ENCODE measurements around the gene SLFNL1.

The SLFNL1 gene

DNA sequence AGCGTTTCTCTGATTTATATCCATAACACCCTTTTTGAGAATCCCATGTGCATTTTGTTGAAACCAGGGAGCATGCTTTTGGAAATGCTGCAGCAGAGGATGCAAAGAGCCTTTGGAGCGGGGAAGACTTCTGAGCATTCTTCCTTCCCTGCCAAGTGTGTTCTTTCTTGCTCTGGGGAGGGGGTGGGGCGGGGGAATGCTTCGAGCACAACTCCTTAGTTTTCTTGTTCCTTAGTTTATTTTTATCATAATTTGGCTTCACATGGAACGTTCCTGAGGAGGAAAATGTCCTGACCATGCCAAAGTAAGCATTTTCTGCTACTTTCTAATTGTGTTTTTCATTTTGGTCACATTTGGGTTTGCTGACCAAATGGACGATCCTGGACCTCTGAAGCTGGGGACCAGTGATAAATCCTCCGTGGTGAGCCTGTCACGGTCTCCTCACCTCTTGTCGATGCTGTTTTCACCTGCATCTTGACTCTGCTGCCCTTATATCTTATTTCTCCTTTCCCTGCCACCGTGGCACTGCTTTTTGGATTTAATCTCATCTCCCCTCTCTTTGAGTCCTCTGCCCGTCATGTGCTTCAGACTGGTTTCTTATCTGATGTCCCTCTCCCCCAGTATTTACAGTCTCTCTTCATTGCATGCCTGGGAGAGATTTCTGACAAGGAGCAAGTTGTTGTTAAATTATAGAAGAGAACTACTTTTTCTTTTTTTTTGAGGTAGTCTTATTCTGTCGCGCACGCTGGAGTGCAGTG, 39.7 kb downstream of the SLFNL1 start:
- DNase-seq, result peak; percentile 29

GRCh38 chr1:40980453-40981121, 40.9 kb downstream of the SLFNL1 start:
- Histone ChIP-seq H2AFZ (ENCODE audit: low read depth, low read length) (peak overlapping the region; percentile 74), H4K91ac (ENCODE audit: low read length) (no peak overlapping the region), H3K9me3 (ENCODE audit: control insufficient read depth, low read length) (no peaks in the 10 kb centered on the region), H3K4me2 (ENCODE audit: low read length, poor library complexity, severe bottlenecking) (peak overlapping the region; percentile 50), H2BK15ac (ENCODE audit: low read depth, poor library complexity, severe bottlenecking) (peak overlapping the region; percentile 0), H3K23ac (ENCODE audit: low read length in 2 of 2) (peak overlapping the region in 1 of 2 experiments; percentile 48), H3K27ac (ENCODE audit: low read length, poor library complexity, severe bottlenecking) (peak overlapping the region; percentile 9), H2AK5ac (ENCODE audit: low read length, severe bottlenecking) (no peak overlapping the region), H2BK5ac (ENCODE audit: low read depth, low read length, poor library complexity, severe bottlenecking) (no peak overlapping the region), H3K4me3 (ENCODE audit: insufficient read depth in 1 of 2, low read depth in 1 of 2, low read length in 2 of 2) (peak overlapping the region; percentile 68 to 81), H2BK120ac (ENCODE audit: low read depth, low read length) (peak overlapping the region; percentile 50), H3K18ac (ENCODE audit: low read depth in 1 of 2, low read length in 2 of 2) (peak overlapping the region; percentile 40 to 93), H3K36me3 (ENCODE audit: control insufficient read depth in 1 of 2, insufficient read depth in 2 of 2, low read depth in 1 of 2, low read length in 2 of 2) (peaks cover 0 to 11% of the 10 kb centered on the region in 2 experiments), H3K4me1 (ENCODE audit: control insufficient read depth, insufficient read depth, low read depth, low read length) (peaks cover 15% of the 10 kb centered on the region), H3K79me1 (replicated peaks; ENCODE audit: low read length, poor library complexity, severe bottlenecking) (peaks cover 9% of the 10 kb centered on the region), H3K27me3 (ENCODE audit: control insufficient read depth in 1 of 2, insufficient read depth in 1 of 2, low read length in 2 of 2) (no peaks in the 10 kb centered on the region), H3K4ac (ENCODE audit: low read depth in 1 of 2, low read length in 2 of 2) (peak overlapping the region; percentile 24 to 92), H2BK12ac (ENCODE audit: low read length in 2 of 2) (peak overlapping the region in 1 of 2 experiments; percentile 58), H3K14ac (ENCODE audit: low read length in 2 of 2) (peak overlapping the region; percentile 1 to 79), H3K9ac (ENCODE audit: low read length) (peak overlapping the region; percentile 95), H4K8ac (ENCODE audit: low read length) (peak overlapping the region; percentile 5)
- peak; percentile 71 for DNase-seq
- 3% methylated on average over 27 of the region's 27 CpGs for WGBS

More for the DNA sequence above, 39.7 kb downstream of the SLFNL1 start:
- Histone ChIP-seq H3K14ac (ENCODE audit: low read length in 2 of 2) (no peak overlapping the region), H2AFZ (ENCODE audit: low read depth, low read length) (no peak overlapping the region), H2AK5ac (ENCODE audit: low read length, severe bottlenecking) (no peak overlapping the region), H3K79me1 (replicated peaks; ENCODE audit: low read length, poor library complexity, severe bottlenecking) (peaks cover 15% of the 10 kb centered on the region), H3K4me1 (ENCODE audit: control insufficient read depth, insufficient read depth, low read depth, low read length) (peaks cover 23% of the 10 kb centered on the region), H3K9me3 (ENCODE audit: control insufficient read depth, low read length) (no peaks in the 10 kb centered on the region), H2BK12ac (ENCODE audit: low read length in 2 of 2) (no peak overlapping the region), H3K18ac (ENCODE audit: low read depth in 1 of 2, low read length in 2 of 2) (no peak overlapping the region), H2BK120ac (ENCODE audit: low read depth, low read length) (no peak overlapping the region), H3K4ac (ENCODE audit: low read depth in 1 of 2, low read length in 2 of 2) (no peak overlapping the region), H3K23ac (ENCODE audit: low read length in 2 of 2) (no peak overlapping the region), H2BK5ac (ENCODE audit: low read depth, low read length, poor library complexity, severe bottlenecking) (no peak overlapping the region), H3K4me2 (ENCODE audit: low read length, poor library complexity, severe bottlenecking) (no peak overlapping the region), H3K9ac (ENCODE audit: low read length) (peak overlapping the region; percentile 95), H3K4me3 (ENCODE audit: insufficient read depth in 1 of 2, low read depth in 1 of 2, low read length in 2 of 2) (peak overlapping the region in 1 of 2 experiments; percentile 81), H4K91ac (ENCODE audit: low read length) (no peak overlapping the region), H3K36me3 (ENCODE audit: control insufficient read depth in 1 of 2, insufficient read depth in 2 of 2, low read depth in 1 of 2, low read length in 2 of 2) (peaks cover 6 to 24% of the 10 kb centered on the region in 2 experiments), H2BK15ac (ENCODE audit: low read depth, poor library complexity, severe bottlenecking) (no peak overlapping the region), H3K27ac (ENCODE audit: low read length, poor library complexity, severe bottlenecking) (no peak overlapping the region), H3K27me3 (ENCODE audit: control insufficient read depth in 1 of 2, insufficient read depth in 1 of 2, low read length in 2 of 2) (no peaks in the 10 kb centered on the region), H4K8ac (ENCODE audit: low read length) (no peak overlapping the region)
- WGBS, result 78% methylated on average over 12 of the region's 14 CpGs

DNA sequence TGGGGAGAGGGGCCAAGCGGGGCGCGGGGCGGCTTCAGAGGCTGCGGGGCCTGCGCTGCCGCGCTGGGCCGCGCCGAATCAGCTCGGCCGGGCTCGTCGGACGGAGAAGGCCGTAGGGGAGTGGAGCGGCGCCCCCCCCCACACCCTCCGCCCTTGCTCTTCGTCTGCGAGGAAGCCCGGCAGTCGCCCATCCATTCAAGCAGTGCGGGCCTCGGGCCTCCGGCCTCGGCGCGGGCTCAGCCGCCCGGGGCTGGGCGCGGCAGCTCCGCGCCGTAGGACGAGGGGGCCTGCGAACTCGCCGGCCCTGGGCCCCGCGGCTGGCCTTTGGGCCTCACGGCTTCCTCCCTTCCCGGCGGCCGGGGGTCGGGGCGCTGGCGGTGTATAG, 41.5 kb downstream of the SLFNL1 start:
- peak overlapping the region; percentile 66 for H4K91ac ChIP-seq (ENCODE audit: low read length)
- peak overlapping the region; percentile 50 for H2BK120ac ChIP-seq (ENCODE audit: low read depth, low read length)
- H3K36me3 ChIP-seq (ENCODE audit: control insufficient read depth in 1 of 2, insufficient read depth in 2 of 2, low read depth in 1 of 2, low read length in 2 of 2), result peaks cover 0 to 6% of the 10 kb centered on the region in 2 experiments
- H3K18ac ChIP-seq (ENCODE audit: low read depth in 1 of 2, low read length in 2 of 2), result peak overlapping the region; percentile 40 to 93
- H4K8ac ChIP-seq (ENCODE audit: low read length), result peak overlapping the region; percentile 76
- peak overlapping the region; percentile 24 to 92 for H3K4ac ChIP-seq (ENCODE audit: low read depth in 1 of 2, low read length in 2 of 2)
- no peak overlapping the region for H2AK5ac ChIP-seq (ENCODE audit: low read length, severe bottlenecking)
- H3K14ac ChIP-seq (ENCODE audit: low read length in 2 of 2), result peak overlapping the region; percentile 1 to 79
- no peaks in the 10 kb centered on the region for H3K9me3 ChIP-seq (ENCODE audit: control insufficient read depth, low read length)
- no peak for DNase-seq
- no peaks in the 10 kb centered on the region for H3K27me3 ChIP-seq (ENCODE audit: control insufficient read depth in 1 of 2, insufficient read depth in 1 of 2, low read length in 2 of 2)
- H3K79me1 ChIP-seq (replicated peaks; ENCODE audit: low read length, poor library complexity, severe bottlenecking), result peaks cover 9% of the 10 kb centered on the region
- H3K27ac ChIP-seq (ENCODE audit: low read length, poor library complexity, severe bottlenecking), result no peak overlapping the region
- H3K4me1 ChIP-seq (ENCODE audit: control insufficient read depth, insufficient read depth, low read depth, low read length), result peaks cover 14% of the 10 kb centered on the region
- H3K4me2 ChIP-seq (ENCODE audit: low read length, poor library complexity, severe bottlenecking), result peak overlapping the region; percentile 50
- peak overlapping the region; percentile 95 for H3K9ac ChIP-seq (ENCODE audit: low read length)
- no peak overlapping the region for H2BK5ac ChIP-seq (ENCODE audit: low read depth, low read length, poor library complexity, severe bottlenecking)
- WGBS, result under 1% methylated on average over 32 of the region's 50 CpGs
- H3K4me3 ChIP-seq (ENCODE audit: insufficient read depth in 1 of 2, low read depth in 1 of 2, low read length in 2 of 2), result peak overlapping the region; percentile 68 to 81
- peak overlapping the region; percentile 74 for H2AFZ ChIP-seq (ENCODE audit: low read depth, low read length)
- H3K23ac ChIP-seq (ENCODE audit: low read length in 2 of 2), result peak overlapping the region in 1 of 2 experiments; percentile 48
- H2BK12ac ChIP-seq (ENCODE audit: low read length in 2 of 2), result peak overlapping the region in 1 of 2 experiments; percentile 58
- no peak overlapping the region for H2BK15ac ChIP-seq (ENCODE audit: low read depth, poor library complexity, severe bottlenecking)

All from mesenchymal stem cell (in vitro differentiated cells and primary cell).